HG02678 (cell line): ENCODE measurements around the gene SLC33A1.
A peak's percentile ranks its signal among the peaks of the same experiment; 100 is the strongest.
"Not testable (repeated sequence)": the region's sequence is repeated elsewhere in the genome, so short reads cannot be mapped to it uniquely, and the experiment has no call there.

ENCODE experiments used
- ATAC-seq: cut with Tn5 transposase; IDR thresholded peaks from one replicate; pipeline ENCODE4 v1.9.1; 2021; ENCODE audit warnings: mild to moderate bottlenecking, moderate library complexity; ENCODE audit not compliant: unreplicated experiment

The SLC33A1 gene

DNA sequence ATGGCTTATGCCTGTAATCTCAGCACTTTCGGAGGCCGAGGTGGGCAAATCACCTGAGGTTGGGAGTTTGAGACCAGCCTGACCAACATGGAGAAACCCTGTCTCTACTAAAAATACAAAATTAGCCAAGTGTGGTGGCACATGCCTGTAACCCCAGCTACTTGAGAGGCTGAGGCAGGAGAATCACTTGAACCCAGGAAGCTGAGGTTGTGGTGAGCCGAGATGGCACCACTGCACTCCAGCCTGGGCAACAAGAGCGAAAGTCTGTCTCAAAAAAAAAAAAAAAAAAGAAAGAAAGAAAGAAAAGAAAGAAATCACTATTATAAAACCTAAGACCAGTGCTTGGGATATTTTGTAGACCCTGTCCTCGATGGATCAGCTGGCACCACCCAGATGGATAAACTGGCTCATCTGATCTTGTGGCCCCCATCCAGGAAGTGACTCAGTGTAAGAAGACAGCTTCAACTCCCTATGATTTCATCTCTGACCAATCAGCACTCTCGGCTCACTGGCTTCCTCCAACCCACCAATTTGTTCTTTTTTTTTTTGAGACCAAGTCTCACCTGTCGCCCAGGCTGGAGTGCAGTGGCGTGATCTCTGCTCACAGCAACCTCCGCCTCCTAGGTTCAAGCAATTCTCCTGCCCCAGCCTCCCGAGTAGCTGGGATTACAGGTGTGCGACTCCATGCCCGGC is 8.2 kb upstream of the SLC33A1 start:
- ATAC-seq = not testable (repeated sequence)

- no peak for ATAC-seq
Observed at GRCh38 chr3:155861476-155862183, 7.4 kb upstream of the SLC33A1 start.

DNA sequence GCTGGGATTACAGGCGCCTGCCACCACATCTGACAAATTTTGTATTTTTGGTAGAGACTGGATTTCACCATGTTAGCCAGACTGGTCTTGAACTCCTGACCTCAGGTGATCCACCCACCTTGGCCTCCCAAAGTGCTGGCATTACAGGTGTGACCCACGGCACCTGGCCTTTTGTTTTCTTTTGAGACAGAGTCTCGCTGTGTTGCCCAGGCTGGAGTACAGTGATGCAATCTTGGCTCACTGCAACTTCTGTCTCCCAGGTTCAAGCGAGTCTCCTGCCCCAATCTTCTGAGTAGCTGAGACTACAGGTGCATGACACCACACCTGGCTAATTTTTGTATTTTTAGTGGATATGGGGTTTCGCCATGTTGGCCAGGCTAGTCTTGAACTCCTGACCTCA is 6.2 kb upstream of the SLC33A1 start:
- not testable (repeated sequence) for ATAC-seq

DNA sequence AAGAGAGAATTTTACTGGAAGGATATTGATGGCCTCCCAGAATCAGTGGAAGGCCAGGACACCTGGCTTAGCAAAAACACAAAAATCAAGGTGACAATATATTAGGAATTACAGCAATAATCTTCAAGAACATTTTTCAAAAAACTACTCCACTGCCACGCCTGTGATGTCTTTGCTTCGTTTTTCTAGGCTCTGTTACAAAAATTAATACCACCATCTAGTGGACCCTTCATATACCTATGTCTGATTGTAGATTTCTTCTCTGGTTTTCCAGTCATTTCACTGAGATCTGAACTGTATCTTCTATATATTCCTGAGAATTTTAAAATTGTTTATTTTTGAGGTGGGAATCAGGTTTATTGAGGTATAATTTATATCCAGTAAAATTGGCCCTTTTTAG is 5.6 kb upstream of the SLC33A1 start:
- ATAC-seq = no peak

- no peak for ATAC-seq
Observed at GRCh38 chr3:155853214-155854140, 750 bp downstream of the SLC33A1 start.

DNA sequence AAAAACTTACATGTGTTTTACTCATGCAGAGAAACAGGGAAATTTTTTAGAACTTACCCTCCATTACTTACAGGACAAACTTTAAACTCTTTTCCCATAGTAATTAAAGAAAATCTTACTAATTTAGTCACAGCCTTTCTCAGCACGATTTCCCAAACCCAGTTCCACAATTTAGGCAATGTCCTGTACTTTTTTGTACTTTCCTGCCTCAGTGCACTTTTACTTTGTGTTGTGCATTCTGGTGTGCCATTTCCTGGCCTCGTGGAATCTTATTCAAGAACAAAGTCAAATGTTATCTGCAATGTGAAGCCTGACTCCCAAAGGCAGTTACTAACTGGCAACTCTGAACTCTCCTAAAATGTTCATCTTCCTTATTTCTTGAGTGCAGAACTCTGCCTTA is 1.9 kb downstream of the SLC33A1 start:
- ATAC-seq = no peak

DNA sequence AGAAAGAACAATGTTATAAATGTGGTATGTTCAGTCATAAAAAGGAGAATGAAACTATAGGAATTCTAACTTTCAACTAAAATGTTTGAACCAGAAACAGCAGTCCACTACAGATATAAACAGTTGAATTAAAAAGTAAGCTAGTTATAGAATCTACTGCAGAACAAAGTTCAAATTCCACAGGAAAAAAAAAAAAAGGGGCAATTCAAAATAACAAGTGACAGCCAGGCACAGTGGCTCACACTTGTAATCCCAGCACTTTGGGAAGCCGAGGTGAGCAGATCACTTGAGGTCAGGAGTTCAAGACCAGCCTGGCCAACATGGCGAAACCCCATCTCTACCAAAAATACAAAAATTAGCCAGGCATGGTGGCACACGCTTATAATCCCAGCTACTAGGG is 4.8 kb downstream of the SLC33A1 start:
- not testable (repeated sequence) for ATAC-seq

DNA sequence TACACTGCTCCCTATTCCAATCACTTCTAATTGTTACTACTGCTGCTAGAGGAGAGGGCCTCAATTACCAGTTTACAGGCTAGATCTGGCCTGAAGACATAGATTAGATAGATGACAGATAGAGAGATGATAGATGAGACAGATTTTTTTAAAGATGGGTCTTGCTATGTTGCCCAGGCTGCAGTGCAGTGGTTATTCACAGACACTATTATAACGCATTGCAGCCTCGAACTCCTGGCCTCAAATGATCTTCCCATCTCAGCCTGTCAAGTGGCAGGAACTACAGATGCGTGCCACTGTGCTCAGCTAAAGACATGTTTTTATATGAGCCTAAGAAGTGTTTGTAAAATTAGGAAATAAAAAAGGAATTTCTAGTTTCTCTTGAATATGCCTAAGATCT is 6.2 kb downstream of the SLC33A1 start:
- no peak for ATAC-seq

GRCh38 chr3:155846119-155846518 is 8.1 kb downstream of the SLC33A1 start:
- ATAC-seq = no peak

GRCh38 chr3:155843569-155843968 is 10.7 kb downstream of the SLC33A1 start:
- no peak for ATAC-seq

DNA sequence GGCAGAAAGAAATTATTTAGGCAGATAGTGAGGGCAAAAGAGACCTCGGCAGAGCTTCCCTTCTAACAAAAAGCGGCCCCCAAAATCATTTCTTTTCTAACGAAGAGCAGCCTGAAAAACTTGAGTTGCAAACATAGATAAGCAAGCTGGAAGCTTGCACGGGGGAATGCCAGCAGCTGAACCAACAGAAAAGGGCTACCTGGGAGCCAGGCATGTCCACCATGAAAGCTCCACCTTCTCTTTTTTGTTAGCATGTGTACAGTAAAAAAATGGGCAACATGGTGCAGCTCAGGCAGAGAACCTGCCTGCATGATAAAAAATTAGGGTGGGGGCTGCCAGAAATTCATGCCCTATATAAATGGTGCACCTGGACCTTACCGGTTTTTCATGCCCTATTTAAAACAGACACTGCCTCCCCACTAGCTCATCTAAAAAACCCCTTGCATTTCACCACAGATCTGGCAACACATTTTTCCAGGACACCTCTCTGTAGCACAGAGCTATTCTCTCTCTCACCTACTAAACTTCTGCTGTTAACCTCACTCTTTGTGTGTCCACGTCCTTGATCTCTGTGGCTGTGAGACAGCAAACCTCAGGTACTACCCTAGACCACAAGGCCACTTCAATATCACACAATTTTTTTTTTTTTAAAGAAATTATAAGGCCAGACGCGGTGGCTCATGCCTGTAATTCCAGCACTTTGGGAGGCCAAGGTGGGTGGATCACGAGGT is 18.7 kb downstream of the SLC33A1 start:
- no peak for ATAC-seq

- ATAC-seq = not testable (repeated sequence)
Observed at GRCh38 chr3:155828490-155829098, 25.6 kb downstream of the SLC33A1 start.

GRCh38 chr3:155815030-155815545 is 39.1 kb downstream of the SLC33A1 start:
- no peak for ATAC-seq

- not testable (repeated sequence) for ATAC-seq
Observed at GRCh38 chr3:155813224-155813623, 41.0 kb downstream of the SLC33A1 start.

GRCh38 chr3:155809181-155809580 is 45.0 kb downstream of the SLC33A1 start:
- no peak for ATAC-seq

- no peak for ATAC-seq
Observed at GRCh38 chr3:155807823-155808222, 46.4 kb downstream of the SLC33A1 start.

DNA sequence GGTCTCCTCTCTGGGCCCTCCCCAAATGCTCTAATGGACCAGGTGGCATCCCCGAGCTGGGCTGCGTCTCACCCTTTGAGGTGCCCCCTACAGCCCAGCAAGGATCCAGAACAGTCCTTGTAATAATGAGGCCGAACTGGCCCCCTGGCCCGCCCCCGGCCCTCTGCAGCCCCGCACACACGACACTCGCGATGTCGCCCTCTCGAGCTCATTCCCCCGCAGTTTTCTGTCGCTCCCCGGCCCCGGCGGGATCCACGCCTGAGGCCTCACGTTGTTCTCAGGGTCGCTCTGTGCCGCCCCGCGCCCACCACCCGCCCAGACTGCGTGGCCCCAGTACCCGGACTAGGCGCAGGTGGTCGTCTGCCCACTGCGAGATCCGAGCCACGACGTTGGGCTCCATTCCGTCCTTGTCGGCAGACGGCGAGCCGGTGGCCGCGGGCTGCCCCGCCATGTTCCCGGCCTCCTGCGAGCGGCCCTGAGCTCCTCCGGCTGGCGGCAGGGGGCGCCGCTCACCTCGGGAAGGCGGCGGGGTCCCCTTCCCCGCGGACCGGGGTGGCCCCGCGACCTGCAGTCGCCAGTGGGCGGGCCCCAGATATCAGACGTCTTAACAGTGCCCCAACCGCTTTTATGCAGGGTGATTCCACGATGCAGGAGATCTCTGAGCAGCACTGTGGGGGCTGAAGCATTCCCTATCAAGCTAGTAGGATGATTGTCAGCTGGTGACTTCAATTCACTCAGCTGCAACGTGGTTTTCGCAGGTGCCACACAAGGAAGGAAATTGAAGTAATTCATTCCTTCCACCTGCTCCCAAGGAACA is 48.2 kb downstream of the SLC33A1 start, which contains the start of gene C3orf33:
Gene C3orf33 (minus strand): TSS at position 477 of the 817 bp plus-strand sequence. CDS start 26 bp downstream, at position 451.
- peak; percentile 96 for ATAC-seq

GRCh38 chr3:155805204-155805801 is 48.9 kb downstream of the SLC33A1 start:
- ATAC-seq = peak; percentile 42

DNA sequence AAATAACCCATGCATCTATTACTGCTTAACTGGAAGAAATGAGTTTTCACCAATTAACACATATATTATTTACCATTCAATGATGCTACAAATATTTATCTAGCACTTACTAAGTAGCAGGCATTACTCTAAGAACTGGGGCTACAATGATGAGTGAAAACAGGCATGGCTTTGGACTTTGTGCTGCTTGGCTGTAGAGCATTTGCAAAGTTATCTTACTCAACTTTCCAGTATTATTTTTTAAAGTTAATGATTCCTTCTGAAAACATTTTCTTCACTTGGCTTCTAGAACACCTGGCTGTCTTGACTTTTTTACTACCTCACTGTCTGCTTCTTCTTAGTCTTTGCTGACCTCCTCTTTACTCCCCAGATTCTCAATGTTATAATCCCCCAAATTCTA is 49.9 kb downstream of the SLC33A1 start:
- ATAC-seq = no peak
